ENCODE results near the gene TPM2.
A peak's percentile ranks its signal among the peaks of the same experiment; 100 is the strongest.

- TF ChIP-seq, protein P1, sequence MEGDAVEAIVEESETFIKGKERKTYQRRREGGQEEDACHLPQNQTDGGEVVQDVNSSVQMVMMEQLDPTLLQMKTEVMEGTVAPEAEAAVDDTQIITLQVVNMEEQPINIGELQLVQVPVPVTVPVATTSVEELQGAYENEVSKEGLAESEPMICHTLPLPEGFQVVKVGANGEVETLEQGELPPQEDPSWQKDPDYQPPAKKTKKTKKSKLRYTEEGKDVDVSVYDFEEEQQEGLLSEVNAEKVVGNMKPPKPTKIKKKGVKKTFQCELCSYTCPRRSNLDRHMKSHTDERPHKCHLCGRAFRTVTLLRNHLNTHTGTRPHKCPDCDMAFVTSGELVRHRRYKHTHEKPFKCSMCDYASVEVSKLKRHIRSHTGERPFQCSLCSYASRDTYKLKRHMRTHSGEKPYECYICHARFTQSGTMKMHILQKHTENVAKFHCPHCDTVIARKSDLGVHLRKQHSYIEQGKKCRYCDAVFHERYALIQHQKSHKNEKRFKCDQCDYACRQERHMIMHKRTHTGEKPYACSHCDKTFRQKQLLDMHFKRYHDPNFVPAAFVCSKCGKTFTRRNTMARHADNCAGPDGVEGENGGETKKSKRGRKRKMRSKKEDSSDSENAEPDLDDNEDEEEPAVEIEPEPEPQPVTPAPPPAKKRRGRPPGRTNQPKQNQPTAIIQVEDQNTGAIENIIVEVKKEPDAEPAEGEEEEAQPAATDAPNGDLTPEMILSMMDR (IDR thresholded peaks at IDR 0.05) = peak; percentile 92 to 99 (median 96)
- TF ChIP-seq POLR2A (IDR thresholded peaks at IDR 0.05) = peak in 1 of 2 donors; percentile 85
These were observed 43.0 kb downstream of the TPM2 start for GRCh38 chr9:35646533-35647265.
